Liver (tissue), 3 donors: Measurements from ENCODE around the gene SIAH2.

Source experiments
- CTCF ChIP-seq: fragments of 150-350 bp; IDR thresholded peaks from 2 replicates; pipeline ENCODE4 v1.5.1; 2017; ENCODE audit warnings: improper control_type of control experiment, low read depth, low read length; ENCODE audit not compliant: missing input control
- HNF4A ChIP-seq, 2 donors: conservative IDR thresholded peaks; 2 replicates each; pipeline ENCODE4 v1.6.1; 2016; ENCODE audit warnings: antibody characterized with exemption in 2 of 2, mild to moderate bottlenecking in 2 of 2
- JUND ChIP-seq, 2 donors: IDR thresholded peaks; 2 replicates each; pipeline ENCODE4 v1.6.1; 2016; ENCODE audit warnings: antibody characterized with exemption in 2 of 2
- RAD21 ChIP-seq, 2 donors: IDR thresholded peaks; 2 replicates each; pipeline ENCODE4 v1.6.1; 2016; ENCODE audit warnings: antibody characterized with exemption in 2 of 2, mild to moderate bottlenecking in 2 of 2
- REST ChIP-seq: IDR thresholded peaks from 2 replicates; pipeline ENCODE4 v1.6.1; 2016; ENCODE audit warnings: antibody characterized with exemption, mild to moderate bottlenecking
- SP1 ChIP-seq: IDR thresholded peaks from 2 replicates; pipeline ENCODE4 v1.6.1; 2018; ENCODE audit warnings: antibody characterized with exemption, mild to moderate bottlenecking
- TAF1 ChIP-seq: conservative IDR thresholded peaks from 2 replicates; pipeline ENCODE4 v1.6.1; 2016; ENCODE audit warnings: antibody characterized with exemption, mild to moderate bottlenecking
- TF ChIP-seq, protein P1 (sequence below): IDR thresholded peaks from 2 replicates; pipeline ENCODE4 v1.6.1; 2016; ENCODE audit warnings: antibody characterized with exemption
- donor health status: healthy.
- donor health status: healthy.

- TF ChIP-seq TAF1: no peak
- TF ChIP-seq SP1: no peak
- TF ChIP-seq CTCF: no peak
- no peak for TF ChIP-seq HNF4A (conservative IDR thresholded peaks at IDR 0.05)
- TF ChIP-seq REST: no peak
- TF ChIP-seq, protein P1, sequence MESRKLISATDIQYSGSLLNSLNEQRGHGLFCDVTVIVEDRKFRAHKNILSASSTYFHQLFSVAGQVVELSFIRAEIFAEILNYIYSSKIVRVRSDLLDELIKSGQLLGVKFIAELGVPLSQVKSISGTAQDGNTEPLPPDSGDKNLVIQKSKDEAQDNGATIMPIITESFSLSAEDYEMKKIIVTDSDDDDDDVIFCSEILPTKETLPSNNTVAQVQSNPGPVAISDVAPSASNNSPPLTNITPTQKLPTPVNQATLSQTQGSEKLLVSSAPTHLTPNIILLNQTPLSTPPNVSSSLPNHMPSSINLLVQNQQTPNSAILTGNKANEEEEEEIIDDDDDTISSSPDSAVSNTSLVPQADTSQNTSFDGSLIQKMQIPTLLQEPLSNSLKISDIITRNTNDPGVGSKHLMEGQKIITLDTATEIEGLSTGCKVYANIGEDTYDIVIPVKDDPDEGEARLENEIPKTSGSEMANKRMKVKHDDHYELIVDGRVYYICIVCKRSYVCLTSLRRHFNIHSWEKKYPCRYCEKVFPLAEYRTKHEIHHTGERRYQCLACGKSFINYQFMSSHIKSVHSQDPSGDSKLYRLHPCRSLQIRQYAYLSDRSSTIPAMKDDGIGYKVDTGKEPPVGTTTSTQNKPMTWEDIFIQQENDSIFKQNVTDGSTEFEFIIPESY: no peak
- no peak for TF ChIP-seq RAD21 (IDR thresholded peaks at IDR 0.05)
- no peak for TF ChIP-seq JUND (IDR thresholded peaks at IDR 0.05)
These were observed 40.7 kb downstream of the SIAH2 start for GRCh38 chr3:150722267-150722666.
